GM23338 (cell line): ENCODE data around the gene INSM2. TPM values are rescaled to one million over a fixed set of nuclear protein-coding genes. Genes with fewer than 3 reads are reported as not detected.

ENCODE experiments used
- ATAC-seq: fragments of 200-7000 bp; cut with Tn5 transposase; 3 replicates; pipeline ENCODE4 v1.9.1; 2020
- DNase-seq: peaks from one replicate; pipeline ENCODE4 v3.0.0-alpha.2; 2015; ENCODE audit warnings: low spot score
- H2AFZ ChIP-seq: fragments of 200-600 bp; sonication (generic); 2 replicates; pipeline ENCODE4 v1.8.0; 2016; ENCODE audit warnings: antibody characterized with exemption, mild to moderate bottlenecking, moderate library complexity
- H3F3A ChIP-seq: fragments of 200-600 bp; sonication (generic); replicated peaks from 2 replicates; pipeline ENCODE4 v1.8.0; 2017; ENCODE audit warnings: antibody characterized with exemption, mixed run types, low read depth
- H3K27ac ChIP-seq: fragments of 200-600 bp; sonication (generic); 2 replicates; pipeline ENCODE4 v1.6.1; 2016; ENCODE audit warnings: low read depth
- H3K27me3 ChIP-seq: fragments of 200-600 bp; sonication (generic); 2 replicates; pipeline ENCODE4 v1.8.0; 2016; ENCODE audit warnings: mild to moderate bottlenecking, mixed run types, moderate library complexity; ENCODE audit not compliant: insufficient read depth
- H3K36me3 ChIP-seq: fragments of 200-600 bp; sonication (generic); 2 replicates; pipeline ENCODE4 v1.8.0; 2016; ENCODE audit warnings: mild to moderate bottlenecking; ENCODE audit not compliant: insufficient read depth
- H3K4me1 ChIP-seq: fragments of 200-600 bp; sonication (generic); 2 replicates; pipeline ENCODE4 v1.8.0; 2016; ENCODE audit warnings: mild to moderate bottlenecking, moderate library complexity; ENCODE audit not compliant: insufficient read depth
- H3K4me2 ChIP-seq: fragments of 200-600 bp; sonication (generic); 2 replicates; pipeline ENCODE4 v1.7.1; 2017; ENCODE audit warnings: mixed run types
- H3K4me3 ChIP-seq: fragments of 200-600 bp; sonication (generic); 2 replicates; pipeline ENCODE4 v1.6.1; 2016; ENCODE audit warnings: mixed run types
- H3K79me2 ChIP-seq: fragments of 200-600 bp; sonication (generic); replicated peaks from 2 replicates; pipeline ENCODE4 v1.8.0; 2017; ENCODE audit warnings: mild to moderate bottlenecking; ENCODE audit not compliant: insufficient read depth
- H3K9me2 ChIP-seq: fragments of 200-600 bp; sonication (generic); 2 replicates; pipeline ENCODE4 v1.8.0; 2017; ENCODE audit not compliant: insufficient read depth
- H4K20me1 ChIP-seq: fragments of 200-600 bp; sonication (generic); replicated peaks from 2 replicates; pipeline ENCODE4 v1.8.0; 2017; ENCODE audit warnings: mild to moderate bottlenecking; ENCODE audit not compliant: insufficient read depth
- H3K27ac Mint-ChIP-seq: 2 replicates; pipeline ENCODE4 v1.8.0; 2020; ENCODE audit warnings: inconsistent platforms, mild to moderate bottlenecking, moderate library complexity, mixed read lengths
- H3K27me3 Mint-ChIP-seq: 3 replicates; pipeline ENCODE4 v1.8.0; 2022; ENCODE audit warnings: low read depth, mild to moderate bottlenecking, moderate library complexity, mixed read lengths, inconsistent platforms; ENCODE audit not compliant: insufficient read depth, poor library complexity
- H3K36me3 Mint-ChIP-seq: 3 replicates; pipeline ENCODE4 v1.8.0; 2021; ENCODE audit warnings: low read depth, mild to moderate bottlenecking, inconsistent platforms, moderate library complexity, mixed read lengths
- H3K4me1 Mint-ChIP-seq: 3 replicates; pipeline ENCODE4 v1.8.0; 2020; ENCODE audit warnings: mild to moderate bottlenecking, inconsistent platforms, mixed read lengths
- H3K4me3 Mint-ChIP-seq: 3 replicates; pipeline ENCODE4 v1.8.0; 2021; ENCODE audit warnings: moderate library complexity, mild to moderate bottlenecking, inconsistent platforms, mixed read lengths
- H3K9me3 Mint-ChIP-seq: 3 replicates; pipeline ENCODE4 v1.8.0; 2020; ENCODE audit warnings: moderate library complexity, mild to moderate bottlenecking, inconsistent platforms, mixed read lengths
- CREB1 ChIP-seq: fragments of 250-450 bp; sonication (Bioruptor Pico); IDR thresholded peaks from 2 replicates; pipeline ENCODE4 v1.5.0; 2020; ENCODE audit warnings: low read depth, mild to moderate bottlenecking, moderate library complexity
- EZH2 ChIP-seq: fragments of 200-600 bp; sonication (generic); IDR thresholded peaks from one replicate; pipeline ENCODE4 v1.8.0; 2017; ENCODE audit warnings: antibody characterized with exemption, mild to moderate bottlenecking, low read depth; ENCODE audit not compliant: unreplicated experiment
- EZH2phosphoT487 ChIP-seq: fragments of 200-600 bp; sonication (generic); IDR thresholded peaks from one replicate; pipeline ENCODE4 v1.8.1; 2018; ENCODE audit warnings: antibody characterized with exemption; ENCODE audit not compliant: unreplicated experiment
- JUNB ChIP-seq: IDR thresholded peaks from one replicate; pipeline ENCODE4 v1.6.1; 2016; ENCODE audit warnings: antibody characterized with exemption; ENCODE audit not compliant: unreplicated experiment
- NANOG ChIP-seq: IDR thresholded peaks from 2 replicates; pipeline ENCODE4 v1.6.1; 2016; ENCODE audit warnings: antibody characterized with exemption, borderline replicate concordance
- POLR2AphosphoS5 ChIP-seq: IDR thresholded peaks from 2 replicates; pipeline ENCODE4 v1.6.1; 2016; ENCODE audit warnings: antibody characterized with exemption, low read depth
- STAT1 ChIP-seq: IDR thresholded peaks from one replicate; pipeline ENCODE4 v1.6.1; 2016; ENCODE audit warnings: antibody characterized with exemption; ENCODE audit not compliant: unreplicated experiment
- ZNF114 ChIP-seq: fragments of 250-450 bp; sonication (Bioruptor Pico); IDR thresholded peaks from 2 replicates; pipeline ENCODE4 v1.5.0; 2020; ENCODE audit warnings: mild to moderate bottlenecking, moderate library complexity
- ZNF331 ChIP-seq: fragments of 250-450 bp; sonication (Bioruptor Pico); IDR thresholded peaks from 2 replicates; pipeline ENCODE4 v1.5.0; 2020; ENCODE audit warnings: low read depth, mild to moderate bottlenecking, moderate library complexity
- polyA plus RNA-seq: library from polyadenylated mRNA; unstranded; fragments of >200 nt; fragmentation: Nextera tagmentation; extraction: Ambion mirVana; gene quantifications from 2 replicates; pipeline ENCODE4 v1.2.1, GENCODE V29; 2016
- total RNA-seq: library from RNA; depleted of rRNA; stranded (reverse); fragments of >200 nt; shearing (Covaris generic); gene quantifications from 2 replicates; pipeline ENCODE4 v1.2.3, GENCODE V29; 2014
- TF ChIP-seq, protein P1 (sequence below), 2 experiments: fragments of 200-600 bp in 1 of 2; sonication (generic) in 1 of 2; conservative IDR thresholded peaks; 2 replicates each; pipeline versions ENCODE4 v1.5.1 to v1.6.1; 2016 to 2017; ENCODE audit warnings: antibody characterized with exemption in 2 of 2, low read depth in 2 of 2, mild to moderate bottlenecking in 2 of 2, moderate library complexity in 1 of 2
- TF ChIP-seq, protein P2 (sequence below): IDR thresholded peaks from one replicate; pipeline ENCODE4 v1.6.1; 2018; ENCODE audit warnings: antibody characterized with exemption; ENCODE audit not compliant: unreplicated experiment
- TF ChIP-seq, protein P3 (sequence below): fragments of 250-450 bp; sonication (Bioruptor Pico); IDR thresholded peaks from 2 replicates; pipeline ENCODE4 v1.5.0; 2020; ENCODE audit warnings: mild to moderate bottlenecking, moderate library complexity
- TF ChIP-seq, protein P4 (sequence below): IDR thresholded peaks from 2 replicates; pipeline ENCODE4 v1.6.1; 2016; ENCODE audit warnings: antibody characterized with exemption

INSM2 gene
- total and polyA plus RNA-seq, 2 experiments from 2014 or later = not detected

DNA sequence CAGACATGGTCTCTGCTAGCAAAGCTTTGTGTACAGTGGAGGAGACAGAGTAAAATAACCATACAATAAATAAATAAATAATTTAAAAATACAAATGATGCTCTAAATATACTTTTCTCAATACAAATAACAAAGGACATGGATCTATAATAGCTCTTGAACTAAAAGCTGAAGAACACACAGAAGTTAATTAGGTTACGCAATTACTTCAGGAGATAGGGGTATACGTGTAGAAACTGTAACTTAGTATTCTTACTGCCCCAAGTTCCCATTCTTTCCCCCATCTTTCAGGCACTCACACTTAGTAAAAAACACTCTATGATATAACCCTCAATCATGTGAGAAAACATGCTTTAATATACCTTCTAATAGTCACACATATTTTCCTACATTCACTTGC lies 44.2 kb downstream of the INSM2 start (continued):
- TF ChIP-seq, protein P1, sequence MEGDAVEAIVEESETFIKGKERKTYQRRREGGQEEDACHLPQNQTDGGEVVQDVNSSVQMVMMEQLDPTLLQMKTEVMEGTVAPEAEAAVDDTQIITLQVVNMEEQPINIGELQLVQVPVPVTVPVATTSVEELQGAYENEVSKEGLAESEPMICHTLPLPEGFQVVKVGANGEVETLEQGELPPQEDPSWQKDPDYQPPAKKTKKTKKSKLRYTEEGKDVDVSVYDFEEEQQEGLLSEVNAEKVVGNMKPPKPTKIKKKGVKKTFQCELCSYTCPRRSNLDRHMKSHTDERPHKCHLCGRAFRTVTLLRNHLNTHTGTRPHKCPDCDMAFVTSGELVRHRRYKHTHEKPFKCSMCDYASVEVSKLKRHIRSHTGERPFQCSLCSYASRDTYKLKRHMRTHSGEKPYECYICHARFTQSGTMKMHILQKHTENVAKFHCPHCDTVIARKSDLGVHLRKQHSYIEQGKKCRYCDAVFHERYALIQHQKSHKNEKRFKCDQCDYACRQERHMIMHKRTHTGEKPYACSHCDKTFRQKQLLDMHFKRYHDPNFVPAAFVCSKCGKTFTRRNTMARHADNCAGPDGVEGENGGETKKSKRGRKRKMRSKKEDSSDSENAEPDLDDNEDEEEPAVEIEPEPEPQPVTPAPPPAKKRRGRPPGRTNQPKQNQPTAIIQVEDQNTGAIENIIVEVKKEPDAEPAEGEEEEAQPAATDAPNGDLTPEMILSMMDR (conservative IDR thresholded peaks at IDR 0.05; ENCODE audit: low read depth in 2 of 2) = no peak

DNA sequence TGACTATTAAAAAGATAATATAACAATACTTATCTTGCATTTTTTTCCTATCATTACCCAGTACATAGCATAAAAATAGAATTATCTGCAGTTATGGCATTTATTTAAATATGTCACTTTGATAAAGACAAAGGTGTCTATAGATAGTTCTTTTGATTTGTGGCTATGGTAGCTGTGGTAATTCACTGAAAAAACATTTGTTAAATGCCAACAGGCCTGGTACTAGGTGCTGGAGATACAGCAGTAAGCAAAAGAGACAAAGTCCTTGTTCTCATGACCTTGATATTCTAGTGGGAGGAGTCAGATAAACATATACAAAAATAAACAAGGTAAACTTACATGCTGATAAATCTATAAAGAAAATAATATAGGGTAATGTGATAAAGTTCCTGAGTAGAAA lies 44.7 kb downstream of the INSM2 start:
- DNase-seq (no peak), ATAC-seq (no peak)
- H3K36me3 ChIP-seq = no peaks in the 10 kb centered on the region
- no peaks in the 10 kb centered on the region for H3K36me3 Mint-ChIP-seq
- H3K4me3 ChIP-seq = no peak overlapping the region
- no peaks in the 10 kb centered on the region for H3K27me3 ChIP-seq
- no peaks in the 10 kb centered on the region for H3F3A ChIP-seq
- no peak overlapping the region for H3K4me3 Mint-ChIP-seq
- no peaks in the 10 kb centered on the region for H3K79me2 ChIP-seq
- no peaks in the 10 kb centered on the region for H3K9me3 Mint-ChIP-seq
- no peak overlapping the region for H3K27ac Mint-ChIP-seq
- peaks cover 2% of the 10 kb centered on the region for H3K27me3 Mint-ChIP-seq
- TF ChIP-seq EZH2 (no peak), JUNB (no peak), ZNF331 (CRISPR knock-in tag) (no peak), EZH2phosphoT487 (no peak), ZNF114 (CRISPR knock-in tag) (no peak), CREB1 (CRISPR knock-in tag) (no peak), POLR2AphosphoS5 (no peak), NANOG (no peak), STAT1 (no peak)
- TF ChIP-seq, protein P2, sequence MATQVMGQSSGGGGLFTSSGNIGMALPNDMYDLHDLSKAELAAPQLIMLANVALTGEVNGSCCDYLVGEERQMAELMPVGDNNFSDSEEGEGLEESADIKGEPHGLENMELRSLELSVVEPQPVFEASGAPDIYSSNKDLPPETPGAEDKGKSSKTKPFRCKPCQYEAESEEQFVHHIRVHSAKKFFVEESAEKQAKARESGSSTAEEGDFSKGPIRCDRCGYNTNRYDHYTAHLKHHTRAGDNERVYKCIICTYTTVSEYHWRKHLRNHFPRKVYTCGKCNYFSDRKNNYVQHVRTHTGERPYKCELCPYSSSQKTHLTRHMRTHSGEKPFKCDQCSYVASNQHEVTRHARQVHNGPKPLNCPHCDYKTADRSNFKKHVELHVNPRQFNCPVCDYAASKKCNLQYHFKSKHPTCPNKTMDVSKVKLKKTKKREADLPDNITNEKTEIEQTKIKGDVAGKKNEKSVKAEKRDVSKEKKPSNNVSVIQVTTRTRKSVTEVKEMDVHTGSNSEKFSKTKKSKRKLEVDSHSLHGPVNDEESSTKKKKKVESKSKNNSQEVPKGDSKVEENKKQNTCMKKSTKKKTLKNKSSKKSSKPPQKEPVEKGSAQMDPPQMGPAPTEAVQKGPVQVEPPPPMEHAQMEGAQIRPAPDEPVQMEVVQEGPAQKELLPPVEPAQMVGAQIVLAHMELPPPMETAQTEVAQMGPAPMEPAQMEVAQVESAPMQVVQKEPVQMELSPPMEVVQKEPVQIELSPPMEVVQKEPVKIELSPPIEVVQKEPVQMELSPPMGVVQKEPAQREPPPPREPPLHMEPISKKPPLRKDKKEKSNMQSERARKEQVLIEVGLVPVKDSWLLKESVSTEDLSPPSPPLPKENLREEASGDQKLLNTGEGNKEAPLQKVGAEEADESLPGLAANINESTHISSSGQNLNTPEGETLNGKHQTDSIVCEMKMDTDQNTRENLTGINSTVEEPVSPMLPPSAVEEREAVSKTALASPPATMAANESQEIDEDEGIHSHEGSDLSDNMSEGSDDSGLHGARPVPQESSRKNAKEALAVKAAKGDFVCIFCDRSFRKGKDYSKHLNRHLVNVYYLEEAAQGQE = no peak
- TF ChIP-seq, protein P3, sequence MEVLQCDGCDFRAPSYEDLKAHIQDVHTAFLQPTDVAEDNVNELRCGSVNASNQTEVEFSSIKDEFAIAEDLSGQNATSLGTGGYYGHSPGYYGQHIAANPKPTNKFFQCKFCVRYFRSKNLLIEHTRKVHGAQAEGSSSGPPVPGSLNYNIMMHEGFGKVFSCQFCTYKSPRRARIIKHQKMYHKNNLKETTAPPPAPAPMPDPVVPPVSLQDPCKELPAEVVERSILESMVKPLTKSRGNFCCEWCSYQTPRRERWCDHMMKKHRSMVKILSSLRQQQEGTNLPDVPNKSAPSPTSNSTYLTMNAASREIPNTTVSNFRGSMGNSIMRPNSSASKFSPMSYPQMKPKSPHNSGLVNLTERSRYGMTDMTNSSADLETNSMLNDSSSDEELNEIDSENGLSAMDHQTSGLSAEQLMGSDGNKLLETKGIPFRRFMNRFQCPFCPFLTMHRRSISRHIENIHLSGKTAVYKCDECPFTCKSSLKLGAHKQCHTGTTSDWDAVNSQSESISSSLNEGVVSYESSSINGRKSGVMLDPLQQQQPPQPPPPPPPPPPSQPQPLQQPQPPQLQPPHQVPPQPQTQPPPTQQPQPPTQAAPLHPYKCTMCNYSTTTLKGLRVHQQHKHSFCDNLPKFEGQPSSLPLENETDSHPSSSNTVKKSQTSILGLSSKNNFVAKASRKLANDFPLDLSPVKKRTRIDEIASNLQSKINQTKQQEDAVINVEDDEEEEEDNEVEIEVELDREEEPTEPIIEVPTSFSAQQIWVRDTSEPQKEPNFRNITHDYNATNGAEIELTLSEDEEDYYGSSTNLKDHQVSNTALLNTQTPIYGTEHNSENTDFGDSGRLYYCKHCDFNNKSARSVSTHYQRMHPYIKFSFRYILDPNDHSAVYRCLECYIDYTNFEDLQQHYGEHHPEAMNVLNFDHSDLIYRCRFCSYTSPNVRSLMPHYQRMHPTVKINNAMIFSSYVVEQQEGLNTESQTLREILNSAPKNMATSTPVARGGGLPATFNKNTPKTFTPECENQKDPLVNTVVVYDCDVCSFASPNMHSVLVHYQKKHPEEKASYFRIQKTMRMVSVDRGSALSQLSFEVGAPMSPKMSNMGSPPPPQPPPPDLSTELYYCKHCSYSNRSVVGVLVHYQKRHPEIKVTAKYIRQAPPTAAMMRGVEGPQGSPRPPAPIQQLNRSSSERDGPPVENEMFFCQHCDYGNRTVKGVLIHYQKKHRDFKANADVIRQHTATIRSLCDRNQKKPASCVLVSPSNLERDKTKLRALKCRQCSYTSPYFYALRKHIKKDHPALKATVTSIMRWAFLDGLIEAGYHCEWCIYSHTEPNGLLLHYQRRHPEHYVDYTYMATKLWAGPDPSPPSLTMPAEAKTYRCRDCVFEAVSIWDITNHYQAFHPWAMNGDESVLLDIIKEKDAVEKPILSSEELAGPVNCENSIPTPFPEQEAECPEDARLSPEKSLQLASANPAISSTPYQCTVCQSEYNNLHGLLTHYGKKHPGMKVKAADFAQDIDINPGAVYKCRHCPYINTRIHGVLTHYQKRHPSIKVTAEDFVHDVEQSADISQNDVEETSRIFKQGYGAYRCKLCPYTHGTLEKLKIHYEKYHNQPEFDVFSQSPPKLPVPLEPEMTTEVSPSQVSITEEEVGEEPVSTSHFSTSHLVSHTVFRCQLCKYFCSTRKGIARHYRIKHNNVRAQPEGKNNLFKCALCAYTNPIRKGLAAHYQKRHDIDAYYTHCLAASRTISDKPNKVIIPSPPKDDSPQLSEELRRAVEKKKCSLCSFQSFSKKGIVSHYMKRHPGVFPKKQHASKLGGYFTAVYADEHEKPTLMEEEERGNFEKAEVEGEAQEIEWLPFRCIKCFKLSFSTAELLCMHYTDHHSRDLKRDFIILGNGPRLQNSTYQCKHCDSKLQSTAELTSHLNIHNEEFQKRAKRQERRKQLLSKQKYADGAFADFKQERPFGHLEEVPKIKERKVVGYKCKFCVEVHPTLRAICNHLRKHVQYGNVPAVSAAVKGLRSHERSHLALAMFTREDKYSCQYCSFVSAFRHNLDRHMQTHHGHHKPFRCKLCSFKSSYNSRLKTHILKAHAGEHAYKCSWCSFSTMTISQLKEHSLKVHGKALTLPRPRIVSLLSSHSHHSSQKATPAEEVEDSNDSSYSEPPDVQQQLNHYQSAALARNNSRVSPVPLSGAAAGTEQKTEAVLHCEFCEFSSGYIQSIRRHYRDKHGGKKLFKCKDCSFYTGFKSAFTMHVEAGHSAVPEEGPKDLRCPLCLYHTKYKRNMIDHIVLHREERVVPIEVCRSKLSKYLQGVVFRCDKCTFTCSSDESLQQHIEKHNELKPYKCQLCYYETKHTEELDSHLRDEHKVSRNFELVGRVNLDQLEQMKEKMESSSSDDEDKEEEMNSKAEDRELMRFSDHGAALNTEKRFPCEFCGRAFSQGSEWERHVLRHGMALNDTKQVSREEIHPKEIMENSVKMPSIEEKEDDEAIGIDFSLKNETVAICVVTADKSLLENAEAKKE = no peak
- TF ChIP-seq, protein P4, sequence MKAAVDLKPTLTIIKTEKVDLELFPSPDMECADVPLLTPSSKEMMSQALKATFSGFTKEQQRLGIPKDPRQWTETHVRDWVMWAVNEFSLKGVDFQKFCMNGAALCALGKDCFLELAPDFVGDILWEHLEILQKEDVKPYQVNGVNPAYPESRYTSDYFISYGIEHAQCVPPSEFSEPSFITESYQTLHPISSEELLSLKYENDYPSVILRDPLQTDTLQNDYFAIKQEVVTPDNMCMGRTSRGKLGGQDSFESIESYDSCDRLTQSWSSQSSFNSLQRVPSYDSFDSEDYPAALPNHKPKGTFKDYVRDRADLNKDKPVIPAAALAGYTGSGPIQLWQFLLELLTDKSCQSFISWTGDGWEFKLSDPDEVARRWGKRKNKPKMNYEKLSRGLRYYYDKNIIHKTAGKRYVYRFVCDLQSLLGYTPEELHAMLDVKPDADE = no peak
- no peaks in the 10 kb centered on the region for H3K4me1 ChIP-seq
- no peaks in the 10 kb centered on the region; the same call in 1 of the 3 replicates for H3K4me1 Mint-ChIP-seq
- H2AFZ ChIP-seq = no peak overlapping the region
- no peaks in the 10 kb centered on the region for H3K9me2 ChIP-seq
- no peak overlapping the region for H3K4me2 ChIP-seq
- H4K20me1 ChIP-seq = no peaks in the 10 kb centered on the region
- H3K27ac ChIP-seq = no peak overlapping the region
